HCT116 (cell line): Measurements from ENCODE around the gene CSAD. TPM values are rescaled to one million over a fixed set of nuclear protein-coding genes. Genes with fewer than 3 reads are reported as not detected.

ENCODE experiments used
- ATAC-seq: fragments of 200-7000 bp; cut with Tn5 transposase; 2 replicates; pipeline ENCODE4 v1.9.1; 2020; ENCODE audit warnings: mild to moderate bottlenecking, moderate library complexity
- BruUV-seq: library from RNA; stranded (reverse); fragments of 400-500 nt; replicated peaks from 2 replicates; lab custom pipeline; 2021; lab: Mats Ljungman, UMichigan
- CTCF ChIA-PET: fragments of 300-600 bp; sonication (Branson Sonifier 250); formaldehyde crosslinking; loops from one replicate; lab custom pipeline; 2021; ENCODE audit warnings: antibody characterized with exemption; lab: Charles Lee
- POLR2A ChIA-PET: fragments of 300-600, 350-600 bp; sonication (Branson Sonifier 250); formaldehyde crosslinking; loops from one replicate; lab custom pipeline; 2021; ENCODE audit warnings: antibody characterized with exemption; lab: Charles Lee
- RAD21 ChIA-PET, 2 experiments: fragments of 300-600 bp; sonication (Branson Sonifier 250); formaldehyde crosslinking; loops; one replicate each; lab custom pipeline; 2023; ENCODE audit warnings: low total read pairs in 2 of 2; ENCODE audit not compliant: uncharacterized antibody in 2 of 2, unreplicated experiment in 2 of 2, low non-redundant PET in 1 of 2; lab: Charles Lee
- DNase-seq: peaks from one replicate; pipeline ENCODE4 v3.0.0-alpha.2; 2010; ENCODE audit warnings: low read depth, low spot score
- H2AFZ ChIP-seq: fragments of 200-600 bp; shearing (Covaris generic), sonication (generic); 2 replicates; pipeline ENCODE4 v1.6.1; 2017; ENCODE audit warnings: low read depth, mixed run types, mixed read lengths, antibody characterized with exemption, low read length; ENCODE audit not compliant: poor library complexity, severe bottlenecking
- H3K27ac ChIP-seq: 2 replicates; pipeline ENCODE4 v1.5.1; 2012; ENCODE audit warnings: low read depth, low read length
- H3K27me3 ChIP-seq: fragments of 200-600 bp; sonication (generic); 2 replicates; pipeline ENCODE4 v1.6.1; 2016; ENCODE audit warnings: mixed run types, low read length, mixed read lengths; ENCODE audit not compliant: insufficient read depth
- H3K36me3 ChIP-seq, 2 experiments: fragments of 200-500 bp in 1 of 2; fragments of 200-600 bp in 1 of 2; sonication (Bioruptor generic) in 1 of 2; sonication (generic) in 1 of 2; 2 replicates each; pipeline versions ENCODE4 v1.5.1 to v1.6.1; 2014 to 2016; ENCODE audit warnings: low read length in 2 of 2, inconsistent platforms in 1 of 2, mixed read lengths in 1 of 2, mixed run types in 1 of 2; ENCODE audit not compliant: insufficient read depth in 2 of 2, control insufficient read depth in 1 of 2
- H3K4me1 ChIP-seq, 2 experiments: fragments of 200-600 bp in 1 of 2; sonication (generic) in 1 of 2; 2 replicates each; pipeline versions ENCODE4 v1.5.1 to v1.6.1; 2012 to 2017; ENCODE audit warnings: low read length in 2 of 2, inconsistent platforms in 1 of 2, mild to moderate bottlenecking in 1 of 2, mixed read lengths in 1 of 2, mixed run types in 1 of 2, moderate library complexity in 1 of 2; ENCODE audit not compliant: insufficient read depth in 2 of 2, control insufficient read depth in 1 of 2
- H3K4me2 ChIP-seq: fragments of 200-600 bp; sonication (generic); 2 replicates; pipeline ENCODE4 v1.6.1; 2017; ENCODE audit warnings: mixed run types, low read length, mixed read lengths
- H3K4me3 ChIP-seq, 2 experiments: fragments of 200-600 bp in 1 of 2; sonication (generic) in 1 of 2; replicated peaks in 1 of 2; 2 replicates each; pipeline ENCODE4 v1.5.1; 2011 to 2016; ENCODE audit warnings: low read length in 2 of 2, control low read depth in 1 of 2, low read depth in 1 of 2, mild to moderate bottlenecking in 1 of 2, mixed read lengths in 1 of 2, mixed run types in 1 of 2
- H3K79me2 ChIP-seq: fragments of 200-600 bp; sonication (generic); 2 replicates; pipeline ENCODE4 v1.6.1; 2017; ENCODE audit warnings: mild to moderate bottlenecking, mixed run types, low read length, moderate library complexity, mixed read lengths; ENCODE audit not compliant: insufficient read depth
- H3K9ac ChIP-seq: fragments of 200-600 bp; sonication (generic); 2 replicates; pipeline ENCODE4 v1.6.1; 2016; ENCODE audit warnings: low read length, mixed read lengths
- H3K9me2 ChIP-seq: fragments of 200-600 bp; sonication (generic), shearing (Covaris generic); 2 replicates; pipeline ENCODE4 v1.6.1; 2017; ENCODE audit warnings: mixed run types, mild to moderate bottlenecking, moderate library complexity; ENCODE audit not compliant: insufficient read depth
- H3K9me3 ChIP-seq, 2 experiments: fragments of 200-500 bp in 1 of 2; fragments of 200-600 bp in 1 of 2; sonication (Bioruptor generic) in 1 of 2; sonication (generic) in 1 of 2; 2 replicates each; pipeline ENCODE4 v1.6.1; 2014 to 2017; ENCODE audit warnings: low read length in 2 of 2, mixed read lengths in 2 of 2, inconsistent platforms in 1 of 2, low read depth in 1 of 2, mild to moderate bottlenecking in 1 of 2, mixed run types in 1 of 2, moderate library complexity in 1 of 2; ENCODE audit not compliant: control insufficient read depth in 1 of 2, insufficient read depth in 1 of 2
- H4K20me1 ChIP-seq: fragments of 200-600 bp; sonication (generic), shearing (Covaris generic); 2 replicates; pipeline ENCODE4 v1.6.1; 2017; ENCODE audit warnings: mixed run types, mild to moderate bottlenecking, moderate library complexity; ENCODE audit not compliant: insufficient read depth
- ATF3 ChIP-seq: IDR thresholded peaks from 2 replicates; pipeline ENCODE4 v1.6.1; 2012
- CEBPB ChIP-seq: IDR thresholded peaks from 2 replicates; pipeline ENCODE4 v1.6.1; 2012; ENCODE audit warnings: low read depth
- CTCF ChIP-seq, 3 experiments: fragments of 200-600 bp in 1 of 3; sonication (generic) in 1 of 3; IDR thresholded peaks in 2 of 3; conservative IDR thresholded peaks in 1 of 3; 2 replicates each; pipeline ENCODE4 v1.5.1; 2012 to 2017; ENCODE audit warnings: low read depth in 2 of 3, low read length in 2 of 3, antibody characterized with exemption in 1 of 3, borderline replicate concordance in 1 of 3, control low read depth in 1 of 3, mild to moderate bottlenecking in 1 of 3, mixed read lengths in 1 of 3, mixed run types in 1 of 3, moderate library complexity in 1 of 3; ENCODE audit not compliant: insufficient read depth in 1 of 3
- EGR1 ChIP-seq: IDR thresholded peaks from 2 replicates; pipeline ENCODE4 v1.6.1; 2012; ENCODE audit warnings: low read depth
- ELF1 ChIP-seq: IDR thresholded peaks from 2 replicates; pipeline ENCODE4 v1.6.1; 2012; ENCODE audit warnings: low read depth, borderline replicate concordance
- EZH2 ChIP-seq: fragments of 200-600 bp; sonication (generic); IDR thresholded peaks from 2 replicates; pipeline ENCODE4 v1.6.1; 2017; ENCODE audit warnings: antibody characterized with exemption, mixed run types
- EZH2phosphoT487 ChIP-seq: fragments of 200-600 bp; IDR thresholded peaks from 2 replicates; pipeline ENCODE4 v1.6.1; 2018; ENCODE audit warnings: antibody characterized with exemption, borderline replicate concordance
- FOSL1 ChIP-seq: IDR thresholded peaks from 2 replicates; pipeline ENCODE4 v1.6.1; 2012; ENCODE audit warnings: low read depth
- JUND ChIP-seq: IDR thresholded peaks from 2 replicates; pipeline ENCODE4 v1.6.1; 2012
- POLR2AphosphoS5 ChIP-seq: IDR thresholded peaks from 2 replicates; pipeline ENCODE4 v1.6.1; 2011; ENCODE audit warnings: mild to moderate bottlenecking, low read depth, low read length, moderate library complexity
- RAD21 ChIP-seq: IDR thresholded peaks from 2 replicates; pipeline ENCODE4 v1.6.1; 2012; ENCODE audit warnings: low read depth, mild to moderate bottlenecking
- REST ChIP-seq: IDR thresholded peaks from 2 replicates; pipeline ENCODE4 v1.6.1; 2012; ENCODE audit warnings: low read depth
- SIN3A ChIP-seq: IDR thresholded peaks from 2 replicates; pipeline ENCODE4 v1.6.1; 2012; ENCODE audit warnings: low read depth
- SP1 ChIP-seq: IDR thresholded peaks from 2 replicates; pipeline ENCODE4 v1.6.1; 2012; ENCODE audit warnings: low read depth
- SRF ChIP-seq: IDR thresholded peaks from 2 replicates; pipeline ENCODE4 v1.6.1; 2012; ENCODE audit warnings: low read depth
- TCF7L2 ChIP-seq: IDR thresholded peaks from 2 replicates; pipeline ENCODE4 v1.7.0; 2011; ENCODE audit warnings: borderline replicate concordance, inconsistent platforms; ENCODE audit not compliant: insufficient read depth, insufficient read length; ENCODE audit errors: extremely low read depth
- YY1 ChIP-seq: IDR thresholded peaks from 2 replicates; pipeline ENCODE4 v1.6.1; 2011; ENCODE audit warnings: low read length, low read depth, moderate library complexity, mild to moderate bottlenecking; ENCODE audit not compliant: insufficient replicate concordance; ENCODE audit errors: extremely low read depth
- ZBTB33 ChIP-seq: IDR thresholded peaks from 2 replicates; pipeline ENCODE4 v1.6.1; 2011; ENCODE audit warnings: mild to moderate bottlenecking, low read length, moderate library complexity; ENCODE audit not compliant: insufficient replicate concordance; ENCODE audit errors: extremely low read depth
- ZFX ChIP-seq: fragments of 450-650 bp; IDR thresholded peaks from 2 replicates; pipeline ENCODE4 v1.6.1; 2017
- ZNF274 ChIP-seq: fragments of 200-500 bp; sonication (Bioruptor generic); IDR thresholded peaks from 2 replicates; pipeline ENCODE4 v1.6.1; 2014; ENCODE audit warnings: mild to moderate bottlenecking, low read depth, low read length, inconsistent platforms
- intact Hi-C: fragments of 100-400 bp; cut with micrococcal nuclease; formaldehyde crosslinking; loops from 2 replicates; pipeline ENCODE4 v1.10.0; 2022
- total RNA-seq: library from RNA; stranded (reverse); gene quantifications from one replicate; pipeline ENCODE4 v1.2.1, GENCODE V29; 2021; ENCODE audit not compliant: unreplicated experiment

The CSAD gene
- total RNA-seq, 1 experiment from 2014 or later, result 20.3 TPM

- CTCF ChIA-PET, result interaction anchor here (1.3 to 1.6 kb wide), 4 partner anchors 36 to 133 kb away, joined by 3 to 8 read pairs (median 4); no protein-coding TSS in a partner anchor
- RAD21 ChIA-PET, result no interaction called here
Observed at GRCh38 chr12:53194973-53195372, 14.2 kb upstream of the CSAD start.

More at GRCh38 chr12:53194973-53195372, 14.2 kb upstream of the CSAD start:
- Histone ChIP-seq H3K9me3 (no peaks in the 10 kb centered on the region), H3K27me3 (no peaks in the 10 kb centered on the region), H2AFZ (no peak overlapping the region), H3K79me2 (no peaks in the 10 kb centered on the region), H3K27ac (no peak overlapping the region), H3K4me2 (no peak overlapping the region), H3K9ac (no peak overlapping the region), H3K9me2 (no peaks in the 10 kb centered on the region), H3K36me3 (no peaks in the 10 kb centered on the region; a peak in 1 of 4 replicates), H3K4me1 (peaks cover 6 to 31% of the 10 kb centered on the region in 2 experiments; a peak in 3 of 4 replicates), H4K20me1 (no peaks in the 10 kb centered on the region)
- DNase-seq, result no peak
- intact Hi-C loops, result no loop called here
- POLR2A ChIA-PET, result interaction anchor here (0.9 to 1.0 kb wide), 2 partner anchors 14 to 15 kb away, joined by 3 read pairs; partner anchors contain the start of genes CSAD and ZNF740
- no TSS peak for BruUV-seq
- TF ChIP-seq CEBPB (no peak), SP1 (no peak), JUND (no peak), SIN3A (no peak), ZNF274 (no peak), TCF7L2 (no peak), ZBTB33 (no peak), EGR1 (no peak), YY1 (no peak), ELF1 (no peak), FOSL1 (no peak), RAD21 (no peak), SRF (no peak), ATF3 (no peak), EZH2 (no peak), POLR2AphosphoS5 (no peak), CTCF (IDR thresholded peaks at IDR 0.05 in 2 of 3, conservative IDR thresholded peaks at IDR 0.05 in 1 of 3; ENCODE audit: borderline replicate concordance in 1 of 3, insufficient read depth in 1 of 3, low read depth in 2 of 3, low read length in 2 of 3) (no peak), ZFX (no peak), EZH2phosphoT487 (no peak), REST (no peak)
- TF ChIP-seq, all 23 proteins: peak for 0
- ATAC-seq, result no peak
- no peak overlapping the region for H3K4me3 ChIP-seq
